Kidney capillary endothelial cell (primary cell): ENCODE measurements around the gene SLC29A2.

Experiments
- DNase-seq: peaks from one replicate; pipeline ENCODE4 v3.0.0-alpha.2; 2018; ENCODE audit warnings: low spot score

The SLC29A2 gene

DNA sequence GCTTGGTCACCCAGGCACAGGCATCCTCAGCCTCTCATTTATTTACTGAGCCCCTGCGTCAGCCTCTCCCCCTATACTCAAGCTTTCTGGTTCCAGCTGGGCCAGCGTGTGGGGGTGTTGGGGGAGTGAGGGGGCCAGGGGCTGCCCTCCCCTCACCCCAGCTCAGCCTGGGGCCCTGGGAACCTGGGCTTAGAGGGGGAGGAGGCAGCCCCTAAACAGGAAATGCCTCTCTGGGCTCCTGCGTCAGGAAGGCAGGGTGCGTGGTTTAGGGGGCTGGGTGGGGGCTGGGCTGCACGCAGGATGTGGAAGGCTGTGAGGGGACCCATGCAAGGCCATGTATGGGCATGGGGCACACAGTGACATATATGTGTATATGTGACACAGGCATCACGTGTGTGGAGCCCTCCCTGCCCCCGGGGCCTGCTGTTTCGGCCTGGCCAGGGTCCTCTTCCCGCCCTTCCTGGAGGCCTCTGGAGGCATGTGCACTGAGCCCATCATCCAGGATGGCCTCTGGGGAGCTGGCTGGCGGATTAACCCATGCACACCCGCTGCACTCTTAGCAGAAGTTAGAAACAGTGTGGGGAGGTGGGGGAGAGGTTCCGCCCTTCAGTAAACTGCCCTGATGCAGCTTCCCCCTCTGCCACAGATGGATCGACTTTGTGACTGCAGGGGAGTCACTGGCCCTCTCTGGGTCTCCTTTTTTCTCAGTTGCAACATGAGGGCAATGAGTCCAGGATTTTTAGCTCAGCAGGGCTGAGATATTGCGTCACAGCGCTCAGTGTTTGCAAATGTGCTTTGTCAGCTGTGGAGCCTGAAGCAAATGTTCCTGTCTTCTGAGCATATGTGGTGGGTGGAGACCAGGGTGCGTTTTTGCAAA lies 53.6 kb downstream of the SLC29A2 start:
- DNase-seq: no peak

DNA sequence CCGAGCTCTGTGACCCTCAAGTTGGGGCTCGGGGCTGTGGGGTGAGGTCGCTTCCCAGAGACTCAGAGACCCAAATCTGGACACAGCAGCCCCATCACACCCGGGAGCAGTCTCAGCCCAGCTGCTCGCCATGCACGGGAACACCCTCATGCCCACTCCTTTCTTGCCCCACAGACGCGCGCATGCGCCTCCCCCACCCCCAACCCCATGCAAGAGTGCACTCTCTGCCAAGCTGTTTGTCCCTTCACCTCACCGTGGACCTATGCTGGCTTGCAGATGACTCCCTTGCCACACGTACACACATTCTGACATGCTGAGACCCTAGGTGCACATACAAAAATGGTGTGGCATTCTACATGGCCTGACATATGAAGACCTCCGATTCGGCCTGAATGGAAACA lies 54.2 kb downstream of the SLC29A2 start:
- DNase-seq: no peak

DNA sequence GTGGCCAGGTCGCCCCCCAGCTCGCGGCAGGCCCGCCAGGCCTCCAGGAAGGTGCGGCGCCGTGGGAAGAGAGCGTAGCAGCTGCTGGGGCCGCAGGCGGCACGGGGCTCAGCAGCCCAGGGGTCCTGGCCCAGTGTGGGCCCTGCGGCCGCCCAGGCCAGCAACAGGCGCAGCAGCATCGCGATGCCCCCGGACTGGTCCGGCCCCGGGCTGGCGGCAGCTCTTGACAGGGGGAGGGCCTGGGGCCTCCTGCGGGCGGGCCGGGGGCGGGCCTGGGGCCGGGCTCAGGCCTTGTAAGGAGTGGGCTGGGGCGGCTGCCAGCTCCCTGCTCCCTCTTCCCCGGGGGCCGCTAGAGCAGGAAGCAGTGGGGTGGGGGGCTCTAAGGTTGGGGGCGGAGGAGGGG lies 54.7 kb downstream of the SLC29A2 start, which contains the start of gene CD248:
TSS of gene CD248 (minus strand) at position 196 of the 403 bp plus-strand sequence. CDS start at position 179, 17 bp downstream.
- DNase-seq: no peak

DNA sequence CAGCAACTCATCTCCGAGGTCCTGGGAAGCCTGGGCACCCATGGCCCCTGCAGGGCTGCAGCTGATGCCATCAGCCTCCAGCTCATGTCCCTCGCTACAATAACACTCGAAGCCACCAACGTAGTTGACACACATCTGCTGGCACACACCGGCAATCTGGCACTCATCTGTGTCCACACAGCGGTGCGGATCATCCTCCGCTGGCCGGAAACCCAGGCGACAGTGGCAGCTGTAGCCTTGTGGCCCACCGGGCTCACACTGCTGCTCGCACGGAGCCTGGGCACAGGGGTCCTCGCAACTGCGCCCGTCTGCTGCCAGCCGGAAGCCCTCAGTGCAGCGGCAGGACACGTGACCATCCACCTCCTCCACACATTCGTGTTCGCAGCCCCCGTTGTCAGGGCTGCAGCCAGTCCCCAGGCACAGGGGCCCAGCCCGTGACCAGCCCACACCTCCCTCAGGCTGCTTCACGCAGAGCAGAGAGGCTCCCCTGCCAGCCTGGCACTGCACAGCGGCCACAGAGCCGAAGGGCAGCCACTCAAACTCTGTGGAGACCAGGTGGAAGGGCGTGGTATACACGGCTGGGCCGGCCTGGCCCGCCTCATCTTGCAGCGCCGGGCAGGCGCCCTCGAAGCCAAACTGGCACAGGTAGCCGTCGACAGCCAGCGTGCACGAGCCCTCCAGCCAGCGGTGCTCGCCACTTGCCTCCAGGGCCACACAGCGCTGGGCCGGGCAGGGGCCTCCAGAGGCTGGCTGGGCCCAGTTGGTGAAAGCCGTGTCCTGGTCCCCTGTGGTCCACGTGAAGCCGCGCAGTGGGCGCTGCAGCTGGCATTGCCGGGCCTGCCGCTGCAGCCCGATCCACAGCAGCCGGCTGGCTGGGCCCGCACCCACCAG lies 55.4 kb downstream of the SLC29A2 start:
- no peak for DNase-seq

DNA sequence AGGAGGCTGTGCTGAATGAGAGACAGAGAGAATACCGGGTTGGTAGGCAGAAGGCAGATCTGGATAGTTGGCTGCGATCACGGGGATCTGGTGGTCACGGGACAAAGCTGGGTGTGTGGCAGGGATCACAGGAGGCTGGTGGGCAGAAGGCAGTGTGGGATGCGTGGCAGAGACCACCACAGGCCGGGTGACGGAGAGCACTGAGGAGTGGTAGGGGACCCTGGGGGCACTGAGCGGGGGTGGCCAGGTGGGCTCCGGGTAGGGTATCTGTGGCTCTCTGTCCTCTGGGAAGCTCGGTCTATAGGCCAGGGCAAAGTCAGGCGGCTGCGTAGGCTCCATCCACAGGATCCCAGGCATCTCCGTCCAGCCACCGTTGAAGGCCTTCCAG lies 56.1 kb downstream of the SLC29A2 start:
- DNase-seq: no peak

GRCh38 chr11:66314561-66315497 lies 56.7 kb downstream of the SLC29A2 start:
- no peak for DNase-seq

- no peak for DNase-seq
These were observed 57.4 kb downstream of the SLC29A2 start for GRCh38 chr11:66314186-66314501.

- DNase-seq: no peak
These were observed 58.0 kb downstream of the SLC29A2 start for GRCh38 chr11:66313321-66314185.

GRCh38 chr11:66312549-66313320 lies 58.8 kb downstream of the SLC29A2 start:
- DNase-seq: peak; percentile 95
